Measurements from ENCODE around the gene CDK11B.

Gene CDK11B

GRCh38 chr1:1614204-1614953 is 44.4 kb downstream of the CDK11B start:
- DNase-seq = peak; percentile 46

GRCh38 chr1:1613509-1614082 is 45.2 kb downstream of the CDK11B start:
- no peak for DNase-seq

GRCh38 chr1:1612104-1612400 is 46.8 kb downstream of the CDK11B start:
- no peak for DNase-seq

GRCh38 chr1:1610796-1611195 is 48.0 kb downstream of the CDK11B start:
- DNase-seq = no peak

- DNase-seq = no peak
Measured at GRCh38 chr1:1609822-1610485, 48.9 kb downstream of the CDK11B start.

- DNase-seq = no peak
Measured at GRCh38 chr1:1606232-1606631, 52.6 kb downstream of the CDK11B start.

- no peak for DNase-seq
Measured at GRCh38 chr1:1605724-1606123, 53.1 kb downstream of the CDK11B start.

- DNase-seq = no peak
Measured at GRCh38 chr1:1605034-1605591, 53.7 kb downstream of the CDK11B start.

GRCh38 chr1:1604374-1605033 is 54.3 kb downstream of the CDK11B start:
- no peak for DNase-seq

GRCh38 chr1:1603671-1604373 is 55.0 kb downstream of the CDK11B start:
- no peak for DNase-seq

GRCh38 chr1:1602968-1603506 is 55.8 kb downstream of the CDK11B start:
- no peak for DNase-seq

GRCh38 chr1:1602304-1602967 is 56.4 kb downstream of the CDK11B start:
- no peak for DNase-seq

GRCh38 chr1:1601564-1602303 is 57.1 kb downstream of the CDK11B start:
- DNase-seq = no peak

- DNase-seq = no peak
Measured at GRCh38 chr1:1600861-1601563, 57.8 kb downstream of the CDK11B start.

GRCh38 chr1:1599935-1600860 is 58.6 kb downstream of the CDK11B start, which contains the start of gene FNDC10:
Gene FNDC10 (minus strand): TSS chr1:1600135. CDS start chr1:1600015, 120 bp downstream.
- no peak for DNase-seq

- DNase-seq = peak; percentile 26
Measured at GRCh38 chr1:1599030-1599934, 59.5 kb downstream of the CDK11B start.

- DNase-seq = no peak
Measured at GRCh38 chr1:1598720-1599029, 60.1 kb downstream of the CDK11B start.

GRCh38 chr1:1598051-1598719 is 60.6 kb downstream of the CDK11B start:
- no peak for DNase-seq
